ENCODE measurements around the gene MAPKBP1. TPM values are rescaled to one million over a fixed set of nuclear protein-coding genes. Genes with fewer than 3 reads are reported as not detected.

The MAPKBP1 gene
- total RNA-seq, 1 experiment from 2014 or later, result 16.2 TPM

- Histone ChIP-seq H3K36me3 (ENCODE audit: control insufficient read depth, insufficient read depth, low read length) (no peaks in the 10 kb centered on the region), H3K9me3 (no peaks in the 10 kb centered on the region), H3K27me3 (replicated peaks; ENCODE audit: control insufficient read depth, insufficient read depth, low read length) (no peaks in the 10 kb centered on the region), H3K4me3 (ENCODE audit: low read depth, low read length) (no peak overlapping the region), H3K4me1 (no peaks in the 10 kb centered on the region)
- Mint-ChIP-seq H3K27me3 (ENCODE audit: insufficient read depth, unreplicated experiment) (no peaks in the 10 kb centered on the region), H3K27ac (ENCODE audit: unreplicated experiment) (no peak overlapping the region), H3K4me1 (ENCODE audit: low read depth, unreplicated experiment) (no peaks in the 10 kb centered on the region), H3K4me3 (ENCODE audit: unreplicated experiment) (no peak overlapping the region), H3K36me3 (ENCODE audit: insufficient read depth, unreplicated experiment) (peaks cover 70% of the 10 kb centered on the region), H3K9me3 (ENCODE audit: unreplicated experiment) (no peaks in the 10 kb centered on the region)
- CTCF ChIA-PET, result no interaction called here
- TSS peak; percentile 17 for BruUV-seq (replicated peaks)
- POLR2A ChIA-PET, result no interaction called here
- DNase-seq, result no peak
- intact Hi-C loops (cut with micrococcal nuclease; ENCODE audit: unreplicated experiment), result no loop called here
- TF ChIP-seq CTCF (IDR thresholded peaks at IDR 0.05; ENCODE audit: insufficient read depth in 1 of 2, low read depth in 1 of 2, low read length in 1 of 2, severe bottlenecking in 1 of 2, unreplicated experiment in 1 of 2), result no peak
Observed at GRCh38 chr15:41730543-41730942, 43.7 kb upstream of the MAPKBP1 start.

GRCh38 chr15:41732483-41732882, 41.8 kb upstream of the MAPKBP1 start:
- H3K27ac Mint-ChIP-seq (ENCODE audit: unreplicated experiment), result no peak overlapping the region
- Histone ChIP-seq H3K9me3 (no peaks in the 10 kb centered on the region), H3K4me1 (no peaks in the 10 kb centered on the region), H3K4me3 (ENCODE audit: low read depth, low read length) (no peak overlapping the region), H3K27me3 (replicated peaks; ENCODE audit: control insufficient read depth, insufficient read depth, low read length) (no peaks in the 10 kb centered on the region), H3K36me3 (ENCODE audit: control insufficient read depth, insufficient read depth, low read length) (no peaks in the 10 kb centered on the region)
- ChIA-PET CTCF (no interaction called here), POLR2A (no interaction called here)
- DNase-seq, result no peak
- BruUV-seq (replicated peaks), result no TSS peak
- intact Hi-C loops (cut with micrococcal nuclease; ENCODE audit: unreplicated experiment), result no loop called here
- H3K9me3 Mint-ChIP-seq (ENCODE audit: unreplicated experiment), result no peaks in the 10 kb centered on the region
- H3K4me3 Mint-ChIP-seq (ENCODE audit: unreplicated experiment), result no peak overlapping the region
- no peak for TF ChIP-seq CTCF (IDR thresholded peaks at IDR 0.05; ENCODE audit: insufficient read depth in 1 of 2, low read depth in 1 of 2, low read length in 1 of 2, severe bottlenecking in 1 of 2, unreplicated experiment in 1 of 2)
- no peaks in the 10 kb centered on the region for H3K4me1 Mint-ChIP-seq (ENCODE audit: low read depth, unreplicated experiment)
- H3K27me3 Mint-ChIP-seq (ENCODE audit: insufficient read depth, unreplicated experiment), result no peaks in the 10 kb centered on the region
- H3K36me3 Mint-ChIP-seq (ENCODE audit: insufficient read depth, unreplicated experiment), result peaks cover 83% of the 10 kb centered on the region

- TF ChIP-seq CTCF (IDR thresholded peaks at IDR 0.05; ENCODE audit: insufficient read depth in 1 of 2, low read depth in 1 of 2, low read length in 1 of 2, severe bottlenecking in 1 of 2, unreplicated experiment in 1 of 2), result no peak
- Histone ChIP-seq H3K4me1 (no peaks in the 10 kb centered on the region), H3K9me3 (no peaks in the 10 kb centered on the region), H3K4me3 (ENCODE audit: low read depth, low read length) (no peak overlapping the region), H3K27me3 (replicated peaks; ENCODE audit: control insufficient read depth, insufficient read depth, low read length) (no peaks in the 10 kb centered on the region), H3K36me3 (ENCODE audit: control insufficient read depth, insufficient read depth, low read length) (no peaks in the 10 kb centered on the region; the same call in 1 of the 2 replicates)
- no peaks in the 10 kb centered on the region for H3K27me3 Mint-ChIP-seq (ENCODE audit: insufficient read depth, unreplicated experiment)
- no peak for DNase-seq
- intact Hi-C loops (cut with micrococcal nuclease; ENCODE audit: unreplicated experiment), result no loop called here
- H3K4me1 Mint-ChIP-seq (ENCODE audit: low read depth, unreplicated experiment), result no peaks in the 10 kb centered on the region
- H3K27ac Mint-ChIP-seq (ENCODE audit: unreplicated experiment), result no peak overlapping the region
- ChIA-PET CTCF (no interaction called here), POLR2A (no interaction called here)
- no TSS peak for BruUV-seq (replicated peaks)
- H3K9me3 Mint-ChIP-seq (ENCODE audit: unreplicated experiment), result no peaks in the 10 kb centered on the region
- no peak overlapping the region for H3K4me3 Mint-ChIP-seq (ENCODE audit: unreplicated experiment)
- peaks cover 84% of the 10 kb centered on the region for H3K36me3 Mint-ChIP-seq (ENCODE audit: insufficient read depth, unreplicated experiment)
Observed at GRCh38 chr15:41734079-41734478, 40.2 kb upstream of the MAPKBP1 start.
